ENCODE results near the gene NIT1.

The NIT1 gene

GRCh38 chr1:161130266-161130665 lies 12.4 kb downstream of the NIT1 start:
- Histone ChIP-seq H3K36me3 (ENCODE audit: control insufficient read depth, insufficient read depth, low read length) (peaks cover 5% of the 10 kb centered on the region; the same call in 1 of the 2 replicates), H3K4me1 (ENCODE audit: control insufficient read depth, insufficient read depth, low read length) (no peaks in the 10 kb centered on the region), H3K4me3 (ENCODE audit: low read length) (no peak overlapping the region), H3K9me3 (ENCODE audit: control insufficient read depth, insufficient read depth, low read length) (no peaks in the 10 kb centered on the region), H3K27me3 (ENCODE audit: control insufficient read depth, insufficient read depth, low read length) (no peaks in the 10 kb centered on the region), H3K27ac (ENCODE audit: low read length) (no peak overlapping the region)
- WGBS (ENCODE audit: insufficient coverage, insufficient read length): no CpG with 5 or more reads among the region's 1 CpG
- no peak for DNase-seq (ENCODE audit: low read depth, low spot score)

DNA sequence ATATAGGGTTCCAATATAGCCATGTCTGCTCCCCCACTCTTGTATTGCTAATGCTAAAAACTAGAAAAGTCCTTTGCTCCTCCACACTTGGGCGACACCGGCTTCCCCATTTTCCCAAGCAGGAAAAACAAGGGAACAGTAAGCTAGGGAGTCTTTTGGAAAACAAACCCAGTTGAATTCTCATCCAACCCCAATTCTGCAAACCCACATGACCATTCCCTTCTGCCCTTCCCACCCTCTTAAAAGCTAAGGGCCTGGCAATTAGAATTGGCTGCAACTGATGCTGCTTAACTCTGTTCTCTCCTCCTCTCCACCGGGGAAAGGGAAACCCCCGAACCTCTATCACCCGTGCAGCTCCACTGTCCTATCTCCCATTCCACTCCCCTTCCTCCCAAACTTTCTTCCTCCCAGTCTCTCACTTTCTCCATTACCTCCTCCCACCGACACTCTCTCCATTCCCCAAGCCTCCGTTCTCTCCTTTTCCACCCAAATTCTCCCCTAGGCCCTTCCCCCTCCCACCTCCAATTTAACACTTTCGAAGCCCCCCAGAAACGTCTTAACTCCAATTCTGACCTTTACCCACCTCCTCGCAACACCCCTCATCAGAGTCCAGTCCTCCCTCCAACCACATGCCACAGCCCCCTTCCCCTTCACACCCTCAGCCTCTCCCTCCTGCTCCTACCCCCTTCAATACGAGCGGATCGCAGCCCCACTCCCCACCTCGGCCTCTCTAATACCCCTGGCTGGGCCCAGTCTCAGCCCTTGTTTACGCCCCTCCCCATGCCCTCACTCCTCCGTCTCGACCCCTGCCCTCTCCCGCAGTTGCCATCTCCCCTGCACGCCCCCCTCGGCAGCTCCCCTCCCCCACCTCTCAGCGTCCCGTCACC lies 13.9 kb downstream of the NIT1 start:
- H3K4me1 ChIP-seq (ENCODE audit: control insufficient read depth, insufficient read depth, low read length): no peaks in the 10 kb centered on the region
- H3K9me3 ChIP-seq (ENCODE audit: control insufficient read depth, insufficient read depth, low read length): no peaks in the 10 kb centered on the region
- no peak overlapping the region for H3K27ac ChIP-seq (ENCODE audit: low read length)
- no peak for DNase-seq (ENCODE audit: low read depth, low spot score)
- no peaks in the 10 kb centered on the region for H3K27me3 ChIP-seq (ENCODE audit: control insufficient read depth, insufficient read depth, low read length)
- H3K36me3 ChIP-seq (ENCODE audit: control insufficient read depth, insufficient read depth, low read length): peaks cover 5% of the 10 kb centered on the region; the same call in 1 of the 2 replicates
- H3K4me3 ChIP-seq (ENCODE audit: low read length): peak overlapping the region; percentile 73; the same call in 1 of the 2 replicates
- 100% methylated on average over 1 of the region's 22 CpGs for WGBS (ENCODE audit: insufficient coverage, insufficient read length)

GRCh38 chr1:161132410-161133219 lies 14.7 kb downstream of the NIT1 start, which contains the start of gene DEDD:
Gene DEDD, minus strand, starts transcription at chr1:161132667. Its CDS starts 8,205 bp downstream, at chr1:161124462.
- peak within 1 kb of the TSS; percentile 73; the same call in 1 of the 2 replicates for H3K4me3 ChIP-seq (ENCODE audit: low read length)
- WGBS (ENCODE audit: insufficient coverage, insufficient read length): no CpG with 5 or more reads among the region's 68 CpGs
- H3K4me1 ChIP-seq (ENCODE audit: control insufficient read depth, insufficient read depth, low read length): no peaks in the 10 kb centered on the region

DNA sequence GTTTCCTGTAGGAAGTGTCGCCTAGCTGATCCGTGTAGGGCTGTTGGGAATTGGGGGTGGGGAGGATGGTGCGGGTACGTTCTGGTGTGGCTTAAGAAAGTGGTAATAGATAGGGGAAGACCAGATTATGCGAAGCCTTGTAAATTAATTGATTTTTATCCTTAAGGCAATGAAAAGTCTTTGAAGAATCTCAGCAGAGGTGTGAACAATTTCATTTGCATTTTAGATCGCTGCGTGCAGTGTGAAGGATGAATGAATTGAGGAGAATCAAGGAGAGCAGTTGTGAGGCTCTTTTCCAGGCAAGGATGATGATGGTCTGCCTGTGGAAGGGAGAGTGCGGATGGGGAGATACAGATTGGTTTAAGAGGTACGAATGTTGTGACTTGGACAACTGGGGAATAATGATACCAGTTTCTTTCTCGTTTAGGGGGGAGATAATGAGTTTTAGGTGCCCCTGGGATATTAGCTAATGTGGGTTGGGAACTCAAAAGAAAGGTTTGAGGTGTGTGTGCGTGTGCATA lies 15.4 kb downstream of the NIT1 start:
- no CpG with 5 or more reads among the region's 11 CpGs for WGBS (ENCODE audit: insufficient coverage, insufficient read length)
- Histone ChIP-seq H3K27ac (ENCODE audit: low read length) (peak overlapping the region; percentile 22), H3K9me3 (ENCODE audit: control insufficient read depth, insufficient read depth, low read length) (no peaks in the 10 kb centered on the region), H3K36me3 (ENCODE audit: control insufficient read depth, insufficient read depth, low read length) (peaks cover 2% of the 10 kb centered on the region; the same call in 1 of the 2 replicates), H3K27me3 (ENCODE audit: control insufficient read depth, insufficient read depth, low read length) (no peaks in the 10 kb centered on the region), H3K4me1 (ENCODE audit: control insufficient read depth, insufficient read depth, low read length) (no peaks in the 10 kb centered on the region), H3K4me3 (ENCODE audit: low read length) (peak overlapping the region; percentile 73; the same call in 1 of the 2 replicates)
- DNase-seq (ENCODE audit: low read depth, low spot score): no peak

More at GRCh38 chr1:161132410-161133219, 14.7 kb downstream of the NIT1 start, which contains the start of gene DEDD:
- DNase-seq (ENCODE audit: low read depth, low spot score): peak; percentile 82
- H3K36me3 ChIP-seq (ENCODE audit: control insufficient read depth, insufficient read depth, low read length): peaks cover 4% of the 10 kb centered on the region; the same call in 1 of the 2 replicates
- H3K27me3 ChIP-seq (ENCODE audit: control insufficient read depth, insufficient read depth, low read length): no peaks in the 10 kb centered on the region
- H3K27ac ChIP-seq (ENCODE audit: low read length): peak within 1 kb of the TSS; percentile 22
- no peaks in the 10 kb centered on the region for H3K9me3 ChIP-seq (ENCODE audit: control insufficient read depth, insufficient read depth, low read length)

DNA sequence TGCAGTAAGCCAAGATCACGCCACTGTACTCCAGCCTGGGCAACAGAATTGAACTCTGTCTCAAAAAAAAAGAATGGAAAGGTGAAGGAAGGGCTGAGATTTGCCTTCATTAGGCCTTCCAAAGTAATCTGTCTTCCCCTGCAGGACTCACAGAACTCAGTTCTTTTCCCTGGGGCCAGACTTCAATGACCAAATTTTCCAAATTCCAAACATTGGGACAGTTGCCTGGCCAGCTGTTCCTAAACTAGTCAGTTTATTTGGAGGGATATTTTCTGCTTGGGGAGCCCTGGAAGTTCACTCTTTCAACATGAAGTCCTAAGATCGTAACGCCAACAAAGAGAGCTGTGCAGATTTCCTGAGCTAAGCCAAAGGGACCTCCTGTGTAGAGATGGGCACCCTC lies 20.0 kb downstream of the NIT1 start:
- H3K36me3 ChIP-seq (ENCODE audit: control insufficient read depth, insufficient read depth, low read length): no peaks in the 10 kb centered on the region
- no peak for DNase-seq (ENCODE audit: low read depth, low spot score)
- no peaks in the 10 kb centered on the region for H3K27me3 ChIP-seq (ENCODE audit: control insufficient read depth, insufficient read depth, low read length)
- no peaks in the 10 kb centered on the region; the same call in 1 of the 2 replicates for H3K4me1 ChIP-seq (ENCODE audit: control insufficient read depth, insufficient read depth, low read length)
- H3K9me3 ChIP-seq (ENCODE audit: control insufficient read depth, insufficient read depth, low read length): no peaks in the 10 kb centered on the region
- no CpG with 5 or more reads among the region's 3 CpGs for WGBS (ENCODE audit: insufficient coverage, insufficient read length)
- H3K27ac ChIP-seq (ENCODE audit: low read length): no peak overlapping the region
- H3K4me3 ChIP-seq (ENCODE audit: low read length): no peak overlapping the region

DNA sequence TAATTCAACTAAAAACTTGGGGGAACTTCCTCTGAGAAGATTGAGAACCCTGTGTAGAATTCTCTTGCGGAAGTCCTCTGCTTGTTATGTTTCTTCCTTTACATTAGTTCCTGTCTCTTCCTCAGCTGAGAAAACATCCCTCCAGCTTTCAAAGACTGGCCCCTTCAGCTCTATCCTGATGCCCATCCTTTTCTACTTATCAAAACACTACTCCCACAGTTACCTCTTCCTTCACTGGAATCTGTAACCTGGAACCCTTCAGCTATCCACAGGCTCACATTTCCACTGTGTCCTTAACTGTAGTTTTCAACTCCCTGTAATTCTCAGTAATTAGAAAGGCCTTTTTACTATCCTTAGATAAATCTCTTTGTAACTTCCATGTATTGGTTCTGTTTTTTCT lies 20.5 kb downstream of the NIT1 start:
- no peaks in the 10 kb centered on the region; the same call in 1 of the 2 replicates for H3K4me1 ChIP-seq (ENCODE audit: control insufficient read depth, insufficient read depth, low read length)
- no peaks in the 10 kb centered on the region for H3K27me3 ChIP-seq (ENCODE audit: control insufficient read depth, insufficient read depth, low read length)
- no peak overlapping the region for H3K4me3 ChIP-seq (ENCODE audit: low read length)
- no CpG with 5 or more reads among the region's 1 CpG for WGBS (ENCODE audit: insufficient coverage, insufficient read length)
- H3K9me3 ChIP-seq (ENCODE audit: control insufficient read depth, insufficient read depth, low read length): no peaks in the 10 kb centered on the region
- H3K27ac ChIP-seq (ENCODE audit: low read length): no peak overlapping the region
- no peak for DNase-seq (ENCODE audit: low read depth, low spot score)
- H3K36me3 ChIP-seq (ENCODE audit: control insufficient read depth, insufficient read depth, low read length): no peaks in the 10 kb centered on the region

- Histone ChIP-seq H3K36me3 (ENCODE audit: control insufficient read depth, insufficient read depth, low read length) (no peaks in the 10 kb centered on the region), H3K27me3 (ENCODE audit: control insufficient read depth, insufficient read depth, low read length) (no peaks in the 10 kb centered on the region), H3K4me3 (ENCODE audit: low read length) (no peak overlapping the region), H3K9me3 (ENCODE audit: control insufficient read depth, insufficient read depth, low read length) (no peaks in the 10 kb centered on the region), H3K27ac (ENCODE audit: low read length) (no peak overlapping the region), H3K4me1 (ENCODE audit: control insufficient read depth, insufficient read depth, low read length) (no peaks in the 10 kb centered on the region; the same call in 1 of the 2 replicates)
- WGBS (ENCODE audit: insufficient coverage, insufficient read length): no CpG with 5 or more reads among the region's 1 CpG
- no peak for DNase-seq (ENCODE audit: low read depth, low spot score)
Measured at GRCh38 chr1:161139766-161140165, 21.9 kb downstream of the NIT1 start.

GRCh38 chr1:161140755-161141400 lies 23.0 kb downstream of the NIT1 start:
- Histone ChIP-seq H3K9me3 (ENCODE audit: control insufficient read depth, insufficient read depth, low read length) (no peaks in the 10 kb centered on the region), H3K4me1 (ENCODE audit: control insufficient read depth, insufficient read depth, low read length) (no peaks in the 10 kb centered on the region; the same call in 1 of the 2 replicates), H3K36me3 (ENCODE audit: control insufficient read depth, insufficient read depth, low read length) (no peaks in the 10 kb centered on the region), H3K27ac (ENCODE audit: low read length) (no peak overlapping the region), H3K27me3 (ENCODE audit: control insufficient read depth, insufficient read depth, low read length) (no peaks in the 10 kb centered on the region), H3K4me3 (ENCODE audit: low read length) (no peak overlapping the region)
- WGBS (ENCODE audit: insufficient coverage, insufficient read length): no CpG with 5 or more reads among the region's 29 CpGs
- no peak for DNase-seq (ENCODE audit: low read depth, low spot score)

- H3K27ac ChIP-seq (ENCODE audit: low read length): no peak overlapping the region
- no peak overlapping the region for H3K4me3 ChIP-seq (ENCODE audit: low read length)
- WGBS (ENCODE audit: insufficient coverage, insufficient read length): no CpG with 5 or more reads among the region's 3 CpGs
- no peaks in the 10 kb centered on the region for H3K9me3 ChIP-seq (ENCODE audit: control insufficient read depth, insufficient read depth, low read length)
- no peaks in the 10 kb centered on the region for H3K27me3 ChIP-seq (ENCODE audit: control insufficient read depth, insufficient read depth, low read length)
- H3K4me1 ChIP-seq (ENCODE audit: control insufficient read depth, insufficient read depth, low read length): no peaks in the 10 kb centered on the region; the same call in 1 of the 2 replicates
- no peak for DNase-seq (ENCODE audit: low read depth, low spot score)
- H3K36me3 ChIP-seq (ENCODE audit: control insufficient read depth, insufficient read depth, low read length): no peaks in the 10 kb centered on the region
Measured at GRCh38 chr1:161145832-161146231, 27.9 kb downstream of the NIT1 start.

Measured in iPS DF 6.9 (cell line).